ENCODE results near the gene POMGNT2. TPM values are rescaled to one million over a fixed set of nuclear protein-coding genes. Genes with fewer than 3 reads are reported as not detected.

Gene POMGNT2
- total RNA-seq, 4 donors from 2014 or later: 22.4 to 39.6 (median 31.1) TPM

DNA sequence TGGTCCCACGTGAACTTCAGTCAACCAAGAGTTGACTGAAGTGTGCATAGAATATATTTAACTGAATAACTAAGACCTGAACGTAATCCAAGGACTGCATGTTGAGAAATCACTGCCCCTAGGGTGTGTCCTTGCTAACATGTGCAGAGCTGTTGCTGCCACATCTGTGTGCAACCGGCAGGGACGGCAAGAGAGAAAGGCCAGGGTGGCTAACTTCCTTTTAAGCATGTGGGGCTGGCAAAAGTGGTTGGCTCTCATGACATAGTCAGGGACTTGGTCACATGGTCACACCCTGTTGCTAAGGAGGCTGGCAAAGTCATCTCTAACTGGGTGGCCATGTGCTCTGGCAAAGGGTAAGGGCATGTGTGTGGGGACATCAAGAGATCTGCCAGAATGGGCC is 74.4 kb downstream of the POMGNT2 start:
- Histone ChIP-seq H3K36me3 (peaks cover 0 to 12% (median 0%) of the 10 kb centered on the region in 4 donors), H3K27me3 (no peaks in the 10 kb centered on the region), H3K9me3 (no peaks in the 10 kb centered on the region), H3K27ac (replicated peaks in 1 of 4) (no peak overlapping the region), H3K4me3 (no peak overlapping the region), H3K4me1 (peaks cover 0 to 21% (median 16%) of the 10 kb centered on the region in 4 donors)
- TF ChIP-seq POLR2A (IDR thresholded peaks at IDR 0.05; ENCODE audit: low read depth) (no peak), POLR2AphosphoS5 (IDR thresholded peaks at IDR 0.05) (peak in 1 of 2 donors; percentile 37), EP300 (IDR thresholded peaks at IDR 0.05) (no peak)
- TF ChIP-seq, protein P1, sequence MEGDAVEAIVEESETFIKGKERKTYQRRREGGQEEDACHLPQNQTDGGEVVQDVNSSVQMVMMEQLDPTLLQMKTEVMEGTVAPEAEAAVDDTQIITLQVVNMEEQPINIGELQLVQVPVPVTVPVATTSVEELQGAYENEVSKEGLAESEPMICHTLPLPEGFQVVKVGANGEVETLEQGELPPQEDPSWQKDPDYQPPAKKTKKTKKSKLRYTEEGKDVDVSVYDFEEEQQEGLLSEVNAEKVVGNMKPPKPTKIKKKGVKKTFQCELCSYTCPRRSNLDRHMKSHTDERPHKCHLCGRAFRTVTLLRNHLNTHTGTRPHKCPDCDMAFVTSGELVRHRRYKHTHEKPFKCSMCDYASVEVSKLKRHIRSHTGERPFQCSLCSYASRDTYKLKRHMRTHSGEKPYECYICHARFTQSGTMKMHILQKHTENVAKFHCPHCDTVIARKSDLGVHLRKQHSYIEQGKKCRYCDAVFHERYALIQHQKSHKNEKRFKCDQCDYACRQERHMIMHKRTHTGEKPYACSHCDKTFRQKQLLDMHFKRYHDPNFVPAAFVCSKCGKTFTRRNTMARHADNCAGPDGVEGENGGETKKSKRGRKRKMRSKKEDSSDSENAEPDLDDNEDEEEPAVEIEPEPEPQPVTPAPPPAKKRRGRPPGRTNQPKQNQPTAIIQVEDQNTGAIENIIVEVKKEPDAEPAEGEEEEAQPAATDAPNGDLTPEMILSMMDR (IDR thresholded peaks at IDR 0.05): no peak
- intact Hi-C loops (cut with DNase I): no loop called here
- 34% methylated on average over 4 of the region's 4 CpGs for WGBS
- DNase-seq (ENCODE audit: extremely low spot score): no peak

DNA sequence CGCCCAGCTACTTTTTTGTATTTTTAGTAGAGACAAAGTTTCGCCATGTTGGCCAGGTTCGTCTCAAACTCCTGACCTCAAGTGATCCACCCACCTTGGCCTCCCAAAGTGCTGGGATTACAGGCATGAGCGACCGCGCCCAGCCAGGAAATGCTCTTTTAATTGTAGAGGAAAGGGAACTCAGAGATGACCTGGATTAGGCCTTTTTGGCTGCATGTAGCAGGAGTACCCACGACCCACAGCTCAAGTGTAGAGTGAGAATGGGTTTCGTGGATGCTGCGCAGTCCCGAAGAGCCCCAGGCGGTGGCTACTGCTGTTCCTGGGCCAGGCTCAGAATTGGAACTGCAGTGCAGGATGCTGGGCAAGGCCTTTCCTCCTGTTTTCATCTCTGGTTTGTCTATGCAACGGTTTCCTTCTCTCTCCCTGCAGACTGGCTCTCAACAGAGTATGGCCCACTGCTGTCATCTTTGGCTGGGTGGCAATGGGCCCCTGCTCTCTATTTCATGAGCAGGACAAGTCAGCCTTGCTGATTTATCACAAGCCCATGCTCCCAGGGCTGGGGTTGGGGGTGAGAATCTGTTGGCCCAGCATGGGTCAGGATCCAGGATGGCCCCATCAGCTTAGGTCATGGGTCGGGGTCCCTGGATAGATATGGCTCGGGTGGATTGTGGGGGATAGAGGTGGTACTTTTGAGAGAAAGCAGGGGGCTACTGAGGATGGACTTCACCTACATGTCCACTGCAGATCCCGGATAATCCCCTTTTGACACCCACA is 75.5 kb downstream of the POMGNT2 start:
- peaks cover 0 to 12% (median 0%) of the 10 kb centered on the region in 4 donors for H3K36me3 ChIP-seq

More for the DNA sequence above, 75.5 kb downstream of the POMGNT2 start:
- no peaks in the 10 kb centered on the region for H3K27me3 ChIP-seq
- no peak overlapping the region for H3K4me3 ChIP-seq
- no peaks in the 10 kb centered on the region for H3K9me3 ChIP-seq
- WGBS: 94% methylated on average over 14 of the region's 15 CpGs
- peaks cover 0 to 29% (median 26%) of the 10 kb centered on the region in 4 donors for H3K4me1 ChIP-seq
- TF ChIP-seq POLR2A (IDR thresholded peaks at IDR 0.05; ENCODE audit: low read depth) (no peak), EP300 (IDR thresholded peaks at IDR 0.05) (no peak), POLR2AphosphoS5 (IDR thresholded peaks at IDR 0.05) (no peak)
- TF ChIP-seq, protein P1 (IDR thresholded peaks at IDR 0.05): no peak
- intact Hi-C loops (cut with DNase I): no loop called here
- no peak for DNase-seq (ENCODE audit: extremely low spot score)
- no peak overlapping the region for H3K27ac ChIP-seq (replicated peaks in 1 of 4)

Other genes with a start within 250 kb of the POMGNT2 start
- not detected for gene CYP8B1, start 230.2 kb downstream of the POMGNT2 start, total RNA-seq
- 10 to 100 TPM in 1 of 4 donors, 1 to 10 TPM in 3; 4.0 to 11.6 (median 5.3) TPM for gene ZNF662, start 199.9 kb downstream of the POMGNT2 start, total RNA-seq
- 10 to 100 TPM; 10.2 to 22.1 (median 15.8) TPM for gene GASK1A, start 126.8 kb downstream of the POMGNT2 start, total RNA-seq
- gene SNRK, start 180.5 kb upstream of the POMGNT2 start, total RNA-seq: 10 to 100 TPM; 30.7 to 50.4 (median 45.8) TPM

Measured in esophagus muscularis mucosa (tissue), 4 donors.